Measurements from ENCODE around the gene LBP. TPM values are rescaled to one million over a fixed set of nuclear protein-coding genes. Genes with fewer than 3 reads are reported as not detected.
A peak's percentile ranks its signal among the peaks of the same experiment; 100 is the strongest.

LBP gene
- total and polyA plus RNA-seq, 2 of the 13 experiments (the other 11 are each of a cell fraction or from before 2014, with no cell fraction given) = 0.07 to 0.20 TPM

DNA sequence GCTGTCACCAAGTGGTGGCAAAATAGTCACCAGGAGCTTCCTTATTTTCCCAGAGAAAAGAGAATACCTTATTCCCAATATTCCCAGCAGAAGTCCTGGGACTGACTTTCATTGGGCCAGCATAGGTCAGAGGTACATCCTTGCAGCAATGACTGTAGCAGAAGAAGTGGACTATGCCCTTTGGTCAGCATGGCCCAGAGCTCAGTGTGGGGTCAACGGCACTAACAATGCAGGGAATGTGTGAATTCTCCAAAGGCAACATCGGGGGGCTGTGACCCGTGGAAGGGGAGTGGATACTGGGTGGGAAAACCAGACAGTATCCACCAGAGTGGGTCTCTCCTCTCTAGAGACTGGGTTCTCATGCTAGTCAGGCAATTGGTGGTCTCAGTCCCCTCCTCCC is 15.6 kb upstream of the LBP start (continued):
- TF ChIP-seq, protein P1, sequence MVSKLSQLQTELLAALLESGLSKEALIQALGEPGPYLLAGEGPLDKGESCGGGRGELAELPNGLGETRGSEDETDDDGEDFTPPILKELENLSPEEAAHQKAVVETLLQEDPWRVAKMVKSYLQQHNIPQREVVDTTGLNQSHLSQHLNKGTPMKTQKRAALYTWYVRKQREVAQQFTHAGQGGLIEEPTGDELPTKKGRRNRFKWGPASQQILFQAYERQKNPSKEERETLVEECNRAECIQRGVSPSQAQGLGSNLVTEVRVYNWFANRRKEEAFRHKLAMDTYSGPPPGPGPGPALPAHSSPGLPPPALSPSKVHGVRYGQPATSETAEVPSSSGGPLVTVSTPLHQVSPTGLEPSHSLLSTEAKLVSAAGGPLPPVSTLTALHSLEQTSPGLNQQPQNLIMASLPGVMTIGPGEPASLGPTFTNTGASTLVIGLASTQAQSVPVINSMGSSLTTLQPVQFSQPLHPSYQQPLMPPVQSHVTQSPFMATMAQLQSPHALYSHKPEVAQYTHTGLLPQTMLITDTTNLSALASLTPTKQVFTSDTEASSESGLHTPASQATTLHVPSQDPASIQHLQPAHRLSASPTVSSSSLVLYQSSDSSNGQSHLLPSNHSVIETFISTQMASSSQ (IDR thresholded peaks at IDR 0.05; ENCODE audit: low read depth) = no peak
- TF ChIP-seq, protein P1 (CRISPR knock-in tag; IDR thresholded peaks at IDR 0.05; ENCODE audit: borderline replicate concordance) = no peak
- TF ChIP-seq ZNF574 (CRISPR knock-in tag; IDR thresholded peaks at IDR 0.05) (no peak), HNRNPUL1 (IDR thresholded peaks at IDR 0.05; ENCODE audit: low read depth, low read length) (no peak), RARG (CRISPR knock-in tag; IDR thresholded peaks at IDR 0.05; ENCODE audit: low read depth) (no peak), TRIM24 (CRISPR knock-in tag; IDR thresholded peaks at IDR 0.05) (0 out of 2 replicates have a peak, but pooled peaks have one; percentile 73), ZFX (CRISPR knock-in tag; IDR thresholded peaks at IDR 0.05; ENCODE audit: low read depth) (no peak), ZNF816 (CRISPR knock-in tag; IDR thresholded peaks at IDR 0.05; ENCODE audit: borderline replicate concordance) (no peak), ZNF512 (CRISPR knock-in tag; IDR thresholded peaks at IDR 0.05) (no peak), TAF1 (CRISPR knock-in tag; IDR thresholded peaks at IDR 0.05) (no peak), AGO1 (IDR thresholded peaks at IDR 0.05; ENCODE audit: low read depth, low read length, poor library complexity, severe bottlenecking) (no peak), GPBP1L1 (CRISPR knock-in tag; IDR thresholded peaks at IDR 0.05) (no peak)
- TF ChIP-seq, protein P2, sequence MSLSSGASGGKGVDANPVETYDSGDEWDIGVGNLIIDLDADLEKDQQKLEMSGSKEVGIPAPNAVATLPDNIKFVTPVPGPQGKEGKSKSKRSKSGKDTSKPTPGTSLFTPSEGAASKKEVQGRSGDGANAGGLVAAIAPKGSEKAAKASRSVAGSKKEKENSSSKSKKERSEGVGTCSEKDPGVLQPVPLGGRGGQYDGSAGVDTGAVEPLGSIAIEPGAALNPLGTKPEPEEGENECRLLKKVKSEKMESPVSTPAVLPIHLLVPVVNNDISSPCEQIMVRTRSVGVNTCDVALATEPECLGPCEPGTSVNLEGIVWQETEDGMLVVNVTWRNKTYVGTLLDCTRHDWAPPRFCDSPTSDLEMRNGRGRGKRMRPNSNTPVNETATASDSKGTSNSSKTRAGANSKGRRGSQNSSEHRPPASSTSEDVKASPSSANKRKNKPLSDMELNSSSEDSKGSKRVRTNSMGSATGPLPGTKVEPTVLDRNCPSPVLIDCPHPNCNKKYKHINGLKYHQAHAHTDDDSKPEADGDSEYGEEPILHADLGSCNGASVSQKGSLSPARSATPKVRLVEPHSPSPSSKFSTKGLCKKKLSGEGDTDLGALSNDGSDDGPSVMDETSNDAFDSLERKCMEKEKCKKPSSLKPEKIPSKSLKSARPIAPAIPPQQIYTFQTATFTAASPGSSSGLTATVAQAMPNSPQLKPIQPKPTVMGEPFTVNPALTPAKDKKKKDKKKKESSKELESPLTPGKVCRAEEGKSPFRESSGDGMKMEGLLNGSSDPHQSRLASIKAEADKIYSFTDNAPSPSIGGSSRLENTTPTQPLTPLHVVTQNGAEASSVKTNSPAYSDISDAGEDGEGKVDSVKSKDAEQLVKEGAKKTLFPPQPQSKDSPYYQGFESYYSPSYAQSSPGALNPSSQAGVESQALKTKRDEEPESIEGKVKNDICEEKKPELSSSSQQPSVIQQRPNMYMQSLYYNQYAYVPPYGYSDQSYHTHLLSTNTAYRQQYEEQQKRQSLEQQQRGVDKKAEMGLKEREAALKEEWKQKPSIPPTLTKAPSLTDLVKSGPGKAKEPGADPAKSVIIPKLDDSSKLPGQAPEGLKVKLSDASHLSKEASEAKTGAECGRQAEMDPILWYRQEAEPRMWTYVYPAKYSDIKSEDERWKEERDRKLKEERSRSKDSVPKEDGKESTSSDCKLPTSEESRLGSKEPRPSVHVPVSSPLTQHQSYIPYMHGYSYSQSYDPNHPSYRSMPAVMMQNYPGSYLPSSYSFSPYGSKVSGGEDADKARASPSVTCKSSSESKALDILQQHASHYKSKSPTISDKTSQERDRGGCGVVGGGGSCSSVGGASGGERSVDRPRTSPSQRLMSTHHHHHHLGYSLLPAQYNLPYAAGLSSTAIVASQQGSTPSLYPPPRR (CRISPR knock-in tag; IDR thresholded peaks at IDR 0.05; ENCODE audit: borderline replicate concordance) = no peak
